Erythroblast (primary cell): ENCODE measurements around the gene ARHGAP26.

Source experiments
- GATA1 ChIP-seq: IDR thresholded peaks from 2 replicates; pipeline ENCODE4 v1.6.1; 2011; ENCODE audit warnings: low read depth, mild to moderate bottlenecking, control low read depth, low read length, moderate library complexity
- POLR2A ChIP-seq: IDR thresholded peaks from 2 replicates; pipeline ENCODE4 v1.6.1; 2011; ENCODE audit warnings: mild to moderate bottlenecking, low read length

DNA sequence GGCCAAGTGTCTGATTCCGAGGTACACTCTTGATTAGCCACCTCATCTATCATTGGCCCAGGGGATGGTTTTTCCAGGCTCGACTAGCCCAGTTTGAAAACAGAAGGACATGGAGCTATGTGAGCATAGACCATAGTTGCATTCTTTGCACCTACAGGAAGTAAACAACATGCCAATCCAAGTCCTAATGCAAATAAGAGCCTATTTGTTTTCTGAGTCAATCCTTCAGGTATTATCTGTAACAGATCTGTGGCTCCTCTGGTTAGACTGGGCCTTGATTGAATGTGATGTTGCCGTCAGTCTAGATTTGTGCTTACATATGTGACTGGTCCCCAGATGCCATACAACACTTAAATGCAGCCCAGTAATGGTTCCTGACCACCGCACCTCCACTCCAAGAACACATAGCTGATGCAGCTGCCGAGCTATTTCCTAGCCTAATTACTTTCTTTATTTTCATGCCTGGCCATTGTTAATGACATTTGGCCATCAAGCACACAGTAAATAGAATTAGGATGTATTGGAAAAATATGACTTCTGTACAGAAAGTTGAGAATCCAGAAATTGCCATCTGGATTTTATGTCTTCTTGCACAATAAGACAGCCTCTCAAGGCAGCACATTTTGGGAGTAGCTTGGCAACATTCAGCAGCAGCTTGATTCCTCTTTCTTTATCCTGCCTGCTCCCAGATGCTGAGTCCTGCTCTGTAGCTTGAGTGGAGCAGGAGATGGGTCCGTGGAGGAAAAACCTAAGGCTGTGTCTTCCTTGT lies 29.5 kb upstream of the ARHGAP26 start:
- TF ChIP-seq POLR2A: no peak
- TF ChIP-seq GATA1: no peak
